ENCODE results near the gene PFKFB2.

- TF ChIP-seq, protein P1, sequence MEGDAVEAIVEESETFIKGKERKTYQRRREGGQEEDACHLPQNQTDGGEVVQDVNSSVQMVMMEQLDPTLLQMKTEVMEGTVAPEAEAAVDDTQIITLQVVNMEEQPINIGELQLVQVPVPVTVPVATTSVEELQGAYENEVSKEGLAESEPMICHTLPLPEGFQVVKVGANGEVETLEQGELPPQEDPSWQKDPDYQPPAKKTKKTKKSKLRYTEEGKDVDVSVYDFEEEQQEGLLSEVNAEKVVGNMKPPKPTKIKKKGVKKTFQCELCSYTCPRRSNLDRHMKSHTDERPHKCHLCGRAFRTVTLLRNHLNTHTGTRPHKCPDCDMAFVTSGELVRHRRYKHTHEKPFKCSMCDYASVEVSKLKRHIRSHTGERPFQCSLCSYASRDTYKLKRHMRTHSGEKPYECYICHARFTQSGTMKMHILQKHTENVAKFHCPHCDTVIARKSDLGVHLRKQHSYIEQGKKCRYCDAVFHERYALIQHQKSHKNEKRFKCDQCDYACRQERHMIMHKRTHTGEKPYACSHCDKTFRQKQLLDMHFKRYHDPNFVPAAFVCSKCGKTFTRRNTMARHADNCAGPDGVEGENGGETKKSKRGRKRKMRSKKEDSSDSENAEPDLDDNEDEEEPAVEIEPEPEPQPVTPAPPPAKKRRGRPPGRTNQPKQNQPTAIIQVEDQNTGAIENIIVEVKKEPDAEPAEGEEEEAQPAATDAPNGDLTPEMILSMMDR (IDR thresholded peaks at IDR 0.05; ENCODE audit: insufficient read depth, low read length) = no peak
- TF ChIP-seq POLR2AphosphoS5 (IDR thresholded peaks at IDR 0.05; ENCODE audit: low read depth) = no peak
- TF ChIP-seq REST (IDR thresholded peaks at IDR 0.05; ENCODE audit: insufficient replicate concordance, low read depth) = no peak
- no peak for TF ChIP-seq SPI1 (IDR thresholded peaks at IDR 0.05; ENCODE audit: borderline replicate concordance, low read depth)
- no peak for TF ChIP-seq GABPA (IDR thresholded peaks at IDR 0.05; ENCODE audit: low read depth)
These were observed 31.8 kb upstream of the PFKFB2 start for GRCh38 chr1:207021139-207021861.

All from HL-60 (cell line).